ENCODE data around the gene SYTL2.
"Not testable (repeated sequence)": the region's sequence is repeated elsewhere in the genome, so short reads cannot be mapped to it uniquely, and the experiment has no call there.

Gene SYTL2

GRCh38 chr11:85795712-85796487, 15.0 kb downstream of the SYTL2 start:
- DNase-seq (ENCODE audit: low spot score) = no peak

- no peak for DNase-seq (ENCODE audit: low spot score)
Observed at GRCh38 chr11:85791409-85791990, 19.4 kb downstream of the SYTL2 start.

DNA sequence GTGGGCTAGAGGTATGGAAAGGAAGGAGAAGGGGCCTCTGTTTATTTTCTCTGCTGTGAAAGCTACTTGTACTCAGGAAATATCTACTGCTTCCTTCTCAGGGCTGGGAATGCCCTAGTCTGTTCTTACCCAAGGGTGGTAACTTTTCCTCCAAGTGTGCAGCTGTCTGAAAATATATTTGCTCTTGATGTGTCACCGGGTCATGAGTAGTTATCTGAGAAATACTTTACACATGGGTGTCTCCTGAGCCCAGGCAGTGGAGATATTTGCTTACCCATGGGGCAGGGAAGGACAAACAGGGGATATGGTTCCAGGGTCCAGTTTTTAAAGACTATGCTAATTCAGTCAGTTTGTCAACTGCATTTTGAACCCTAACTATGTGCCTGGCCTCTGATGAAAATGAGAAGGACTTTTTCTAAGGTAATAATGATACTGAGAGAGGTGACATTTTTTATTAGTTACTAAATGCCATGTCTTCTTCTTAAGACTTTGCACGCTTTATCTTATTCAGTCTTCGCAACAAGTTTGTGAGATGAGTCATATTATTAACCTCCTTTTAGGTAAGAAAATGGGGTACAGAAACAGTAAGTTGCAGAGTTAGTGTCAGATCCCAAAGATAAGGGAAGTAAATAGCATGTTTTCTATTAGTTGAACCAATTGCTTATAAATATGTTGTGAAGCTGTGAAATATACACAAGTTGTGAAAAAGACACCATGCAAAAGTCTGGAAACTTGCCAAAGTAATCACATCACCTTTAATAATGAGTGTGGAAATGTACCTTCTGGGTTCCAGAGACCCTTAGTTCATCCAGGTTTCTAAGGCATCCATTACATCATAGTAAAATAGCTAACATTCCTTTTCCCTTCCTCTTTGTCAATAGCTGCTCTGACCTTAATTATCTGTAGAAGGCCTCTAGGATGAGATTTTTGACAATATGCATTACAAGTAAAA, 22.9 kb downstream of the SYTL2 start:
- no peak for DNase-seq (ENCODE audit: low spot score)

- DNase-seq (ENCODE audit: low spot score) = no peak
Observed at GRCh38 chr11:85787168-85787567, 23.8 kb downstream of the SYTL2 start.

- no peak for DNase-seq (ENCODE audit: low spot score)
Observed at GRCh38 chr11:85784480-85785265, 26.3 kb downstream of the SYTL2 start.

DNA sequence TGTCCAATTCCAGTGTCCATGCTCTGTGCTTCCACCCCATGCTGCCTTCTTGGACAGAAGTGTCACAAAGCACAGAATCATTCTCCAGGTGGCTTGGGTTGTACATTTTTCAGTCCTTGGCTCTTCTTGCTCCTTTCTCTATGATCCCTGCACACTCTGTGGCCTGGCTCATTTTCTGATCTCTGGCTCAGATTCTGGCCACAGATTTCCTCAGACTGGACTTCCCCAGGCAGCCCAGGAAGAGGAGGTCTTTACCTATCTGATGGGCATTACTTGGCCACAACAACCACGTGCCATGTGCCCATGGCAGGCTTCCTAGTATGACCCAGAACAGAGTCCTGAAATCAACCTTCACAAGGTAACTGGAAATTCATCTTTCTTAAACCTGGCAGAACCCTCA, 27.2 kb downstream of the SYTL2 start:
- DNase-seq (ENCODE audit: low spot score) = peak; percentile 24

DNA sequence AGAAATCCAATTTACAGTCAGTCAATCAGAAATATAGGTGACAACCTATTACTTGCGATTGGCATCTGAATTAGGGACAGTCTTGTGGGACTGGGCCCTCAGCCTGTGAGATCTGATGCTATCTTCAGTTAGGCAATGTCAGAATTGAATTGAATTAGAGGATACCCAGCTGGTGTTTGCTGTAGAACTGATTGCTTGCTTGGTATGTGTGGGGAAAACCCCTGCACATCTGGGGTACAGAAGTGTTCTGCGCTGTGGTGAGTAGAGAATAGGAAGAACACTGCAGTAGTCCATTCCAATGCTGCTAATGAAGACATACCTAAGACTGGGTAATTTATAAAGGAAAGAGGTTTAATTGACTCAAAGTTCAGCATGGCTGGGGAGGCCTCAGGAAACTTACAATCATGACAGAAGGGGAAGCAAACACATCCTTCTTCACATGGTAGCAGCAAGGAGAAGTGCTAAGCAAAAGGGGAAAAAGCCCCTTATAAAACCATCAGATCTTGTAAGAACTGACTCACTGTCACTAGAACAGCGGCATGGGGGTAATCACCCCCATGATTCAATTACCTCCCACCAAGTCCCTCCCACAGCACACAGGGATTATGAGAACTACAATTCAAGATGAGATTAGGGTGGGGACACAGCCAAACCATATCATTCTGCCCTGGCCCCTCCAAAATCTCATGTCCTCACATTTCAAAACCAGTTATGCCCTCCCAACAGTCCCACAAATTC, 30.0 kb downstream of the SYTL2 start:
- not testable (repeated sequence) for DNase-seq (ENCODE audit: low spot score)

GRCh38 chr11:85779956-85780640, 30.8 kb downstream of the SYTL2 start:
- no peak for DNase-seq (ENCODE audit: low spot score)

DNA sequence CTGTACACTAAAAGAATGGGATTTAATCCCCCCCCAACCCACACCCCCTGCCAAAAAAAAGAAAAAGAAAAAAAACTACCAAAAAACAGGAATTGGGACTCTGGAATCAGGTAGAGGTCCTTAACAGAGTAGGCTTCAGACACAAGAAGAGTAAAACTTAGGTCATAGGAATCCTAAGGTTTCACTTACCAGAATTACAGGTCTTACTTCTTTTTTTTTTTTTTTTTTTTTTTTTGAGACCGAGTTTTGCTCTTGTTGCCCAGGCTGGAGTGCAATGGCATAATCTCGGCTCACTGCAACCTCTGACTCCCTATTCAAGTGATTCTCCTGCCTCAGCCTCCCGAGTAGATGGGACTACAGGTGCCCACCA, 33.4 kb downstream of the SYTL2 start:
- not testable (repeated sequence) for DNase-seq (ENCODE audit: low spot score)

DNA sequence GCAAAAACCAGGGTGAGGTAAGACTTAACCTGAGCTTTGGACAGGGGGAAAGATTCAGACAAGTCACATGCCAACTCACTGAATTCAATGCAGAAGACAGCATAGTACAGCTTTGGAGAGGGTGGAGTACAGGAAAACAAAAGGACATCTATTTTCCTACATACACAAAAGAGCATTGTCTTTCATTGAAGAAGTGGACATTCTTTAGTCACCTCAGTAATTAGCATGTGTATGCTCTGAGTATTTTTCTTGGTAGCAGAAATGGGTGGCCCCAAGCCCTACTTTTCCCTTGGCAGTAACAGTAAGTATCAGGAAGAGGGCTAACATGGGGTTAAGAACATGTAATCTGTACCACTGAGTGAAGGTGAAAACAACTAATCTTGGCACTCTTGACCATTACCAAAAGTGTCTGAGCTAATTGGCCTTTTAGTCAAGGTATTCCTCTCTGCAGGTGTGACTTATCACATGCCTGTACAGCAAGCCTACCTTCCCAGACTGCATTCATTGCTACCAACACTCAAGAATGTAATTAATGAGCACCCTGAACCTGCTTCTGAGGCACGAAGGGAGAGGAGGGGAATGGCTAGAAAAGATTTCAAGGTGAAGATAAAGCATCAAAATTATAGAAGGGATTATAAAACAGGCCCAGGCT, 33.9 kb downstream of the SYTL2 start:
- no peak for DNase-seq (ENCODE audit: low spot score)

GRCh38 chr11:85774256-85775101, 36.5 kb downstream of the SYTL2 start:
- DNase-seq (ENCODE audit: low spot score) = no peak

DNA sequence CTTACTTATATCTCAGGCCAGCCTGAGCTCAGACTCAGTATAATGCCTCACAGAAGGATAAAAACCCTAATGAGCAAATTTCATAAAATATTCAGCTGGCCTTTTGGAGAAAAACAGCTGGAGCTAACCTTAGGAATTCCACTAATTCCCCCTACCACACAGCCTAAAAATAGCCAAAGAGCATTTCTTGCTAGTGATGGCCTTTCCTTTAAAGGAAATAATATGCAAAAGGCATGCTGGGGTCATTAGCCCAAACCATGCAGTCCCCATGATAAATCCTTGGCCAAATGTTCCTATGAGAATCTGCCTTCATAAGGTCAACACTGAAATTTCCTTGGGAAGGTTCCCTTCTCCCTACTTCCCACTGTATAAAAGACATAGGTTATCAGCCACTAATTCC, 38.2 kb downstream of the SYTL2 start:
- DNase-seq (ENCODE audit: low spot score) = no peak

DNA sequence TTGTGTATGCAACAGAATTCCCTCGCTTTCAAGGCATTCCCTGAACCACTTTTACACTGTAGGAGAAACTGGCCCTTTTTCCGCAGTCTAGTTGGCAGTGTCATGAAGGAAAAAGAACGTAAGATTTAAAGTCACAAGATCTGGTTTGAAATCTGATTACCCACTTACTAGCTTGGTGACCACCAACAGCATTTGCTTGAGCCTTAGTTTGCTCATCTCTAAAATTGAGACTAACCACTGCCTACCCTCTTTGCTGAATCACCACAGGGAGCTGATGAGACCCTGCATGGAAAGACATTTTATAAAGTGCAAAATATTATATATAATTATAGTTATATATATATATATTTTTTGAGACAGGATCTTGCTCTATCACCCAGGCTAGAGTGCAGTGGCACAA, 39.4 kb downstream of the SYTL2 start:
- no peak for DNase-seq (ENCODE audit: low spot score)

GRCh38 chr11:85769771-85770170, 41.2 kb downstream of the SYTL2 start:
- DNase-seq (ENCODE audit: low spot score) = no peak

GRCh38 chr11:85768473-85769146, 42.3 kb downstream of the SYTL2 start:
- DNase-seq (ENCODE audit: low spot score) = no peak

DNA sequence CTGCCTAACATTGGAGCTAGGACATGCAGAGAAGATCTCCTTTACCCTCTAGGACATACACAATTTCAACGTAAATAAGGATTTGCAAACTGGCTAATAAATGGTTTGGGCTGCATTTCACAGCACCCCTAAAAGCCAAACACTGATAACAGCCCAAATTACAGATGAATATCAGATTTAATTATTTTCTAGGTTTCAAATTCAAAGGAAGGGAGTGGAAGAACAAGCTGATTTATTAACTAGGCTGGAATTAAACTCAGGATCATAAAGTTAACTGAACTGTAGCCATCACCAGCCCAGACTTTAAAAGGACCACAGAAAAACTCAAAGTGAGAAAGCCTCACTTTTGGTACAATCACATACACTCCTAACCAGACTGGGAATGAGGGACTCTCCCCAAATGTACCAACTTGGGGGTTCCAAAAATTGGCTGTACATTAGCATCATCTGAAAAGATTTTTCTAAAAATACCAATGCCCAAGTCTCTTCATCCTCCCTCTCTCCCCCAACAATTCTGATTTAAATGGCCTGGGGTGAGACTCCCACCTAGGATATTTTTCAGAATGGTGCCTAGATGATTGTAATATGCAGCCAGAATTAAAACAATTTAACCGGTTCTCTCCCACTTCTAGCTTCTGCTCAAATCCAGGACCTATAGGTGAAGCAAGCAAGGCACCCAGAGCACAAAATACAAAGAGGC, 43.5 kb downstream of the SYTL2 start:
- DNase-seq (ENCODE audit: low spot score) = no peak

DNA sequence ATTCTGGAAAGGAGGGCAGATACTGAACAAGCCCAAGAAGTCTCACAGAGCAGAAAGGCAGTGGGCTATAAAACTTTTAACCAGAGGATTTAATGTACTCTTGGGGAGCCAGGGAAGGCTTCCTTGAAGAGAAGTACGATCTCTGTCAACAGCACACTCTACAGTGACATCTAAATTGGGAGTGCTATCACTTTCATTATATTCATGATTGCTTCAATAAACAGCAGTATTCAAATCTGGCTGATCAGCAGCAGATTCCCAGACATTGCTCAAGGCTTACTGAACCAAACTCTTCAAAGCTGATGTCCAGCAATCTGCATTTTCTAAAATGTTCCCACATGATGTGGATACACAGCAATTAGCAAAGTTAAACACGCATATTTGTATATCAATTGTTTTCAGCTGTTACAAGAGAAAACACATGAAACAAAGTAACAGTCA, 44.2 kb downstream of the SYTL2 start:
- no peak for DNase-seq (ENCODE audit: low spot score)

GRCh38 chr11:85764796-85765195, 46.1 kb downstream of the SYTL2 start:
- no peak for DNase-seq (ENCODE audit: low spot score)
